ENCODE measurements around the gene SLC8B1.

DNA sequence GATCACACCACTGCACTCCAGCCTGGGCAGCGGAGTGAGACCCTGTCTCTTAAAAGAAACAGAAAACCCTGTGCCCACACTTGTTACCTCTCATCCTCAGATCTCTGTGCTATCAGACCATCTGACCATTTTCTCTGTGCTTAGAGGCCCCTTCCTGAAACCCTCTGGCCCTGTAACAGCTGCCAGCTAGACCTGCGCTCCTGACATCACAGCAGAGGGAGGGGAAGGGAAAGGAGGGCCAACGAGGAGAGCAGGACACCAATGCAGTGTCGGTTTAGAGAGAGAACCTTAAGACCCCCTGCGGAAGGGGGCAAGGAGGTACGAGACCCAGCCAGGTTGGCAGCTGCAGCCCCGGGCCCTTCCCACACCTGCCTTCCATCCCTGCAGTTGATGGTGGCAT is 42.4 kb downstream of the SLC8B1 start:
- TF ChIP-seq, protein P1, sequence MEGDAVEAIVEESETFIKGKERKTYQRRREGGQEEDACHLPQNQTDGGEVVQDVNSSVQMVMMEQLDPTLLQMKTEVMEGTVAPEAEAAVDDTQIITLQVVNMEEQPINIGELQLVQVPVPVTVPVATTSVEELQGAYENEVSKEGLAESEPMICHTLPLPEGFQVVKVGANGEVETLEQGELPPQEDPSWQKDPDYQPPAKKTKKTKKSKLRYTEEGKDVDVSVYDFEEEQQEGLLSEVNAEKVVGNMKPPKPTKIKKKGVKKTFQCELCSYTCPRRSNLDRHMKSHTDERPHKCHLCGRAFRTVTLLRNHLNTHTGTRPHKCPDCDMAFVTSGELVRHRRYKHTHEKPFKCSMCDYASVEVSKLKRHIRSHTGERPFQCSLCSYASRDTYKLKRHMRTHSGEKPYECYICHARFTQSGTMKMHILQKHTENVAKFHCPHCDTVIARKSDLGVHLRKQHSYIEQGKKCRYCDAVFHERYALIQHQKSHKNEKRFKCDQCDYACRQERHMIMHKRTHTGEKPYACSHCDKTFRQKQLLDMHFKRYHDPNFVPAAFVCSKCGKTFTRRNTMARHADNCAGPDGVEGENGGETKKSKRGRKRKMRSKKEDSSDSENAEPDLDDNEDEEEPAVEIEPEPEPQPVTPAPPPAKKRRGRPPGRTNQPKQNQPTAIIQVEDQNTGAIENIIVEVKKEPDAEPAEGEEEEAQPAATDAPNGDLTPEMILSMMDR (IDR thresholded peaks at IDR 0.05): no peak
- TF ChIP-seq POLR2A (IDR thresholded peaks at IDR 0.05) (no peak), POLR2AphosphoS5 (IDR thresholded peaks at IDR 0.05) (no peak)
